ENCODE results near the gene SPSB4. TPM values are rescaled to one million over a fixed set of nuclear protein-coding genes. Genes with fewer than 3 reads are reported as not detected.

The SPSB4 gene
- total RNA-seq, 1 donor from 2014 or later, result 0.58 TPM

GRCh38 chr3:141081141-141081795 lies 30.1 kb downstream of the SPSB4 start:
- no peak for TF ChIP-seq CTCF (conservative IDR thresholded peaks at IDR 0.05; ENCODE audit: low read depth, low read length)
- H3K4me3 ChIP-seq (ENCODE audit: low read depth, low read length), result no peak overlapping the region
- DNase-seq (ENCODE audit: low read depth), result no peak

- H3K4me3 ChIP-seq (ENCODE audit: low read depth, low read length), result no peak overlapping the region
- no peak for TF ChIP-seq CTCF (conservative IDR thresholded peaks at IDR 0.05; ENCODE audit: low read depth, low read length)
- DNase-seq (ENCODE audit: low read depth), result no peak
These were observed 30.9 kb downstream of the SPSB4 start for GRCh38 chr3:141082064-141082463.

GRCh38 chr3:141083226-141083625 lies 32.1 kb downstream of the SPSB4 start:
- DNase-seq (ENCODE audit: low read depth), result no peak
- H3K4me3 ChIP-seq (ENCODE audit: low read depth, low read length), result no peak overlapping the region
- TF ChIP-seq CTCF (conservative IDR thresholded peaks at IDR 0.05; ENCODE audit: low read depth, low read length), result no peak

- TF ChIP-seq CTCF (conservative IDR thresholded peaks at IDR 0.05; ENCODE audit: low read depth, low read length), result no peak
- DNase-seq (ENCODE audit: low read depth), result no peak
- H3K4me3 ChIP-seq (ENCODE audit: low read depth, low read length), result no peak overlapping the region
These were observed 32.9 kb downstream of the SPSB4 start for GRCh38 chr3:141083836-141084649.

GRCh38 chr3:141085343-141086070 lies 34.4 kb downstream of the SPSB4 start:
- no peak for TF ChIP-seq CTCF (conservative IDR thresholded peaks at IDR 0.05; ENCODE audit: low read depth, low read length)
- no peak for DNase-seq (ENCODE audit: low read depth)
- H3K4me3 ChIP-seq (ENCODE audit: low read depth, low read length), result no peak overlapping the region

GRCh38 chr3:141086188-141086587 lies 35.0 kb downstream of the SPSB4 start:
- TF ChIP-seq CTCF (conservative IDR thresholded peaks at IDR 0.05; ENCODE audit: low read depth, low read length), result no peak
- H3K4me3 ChIP-seq (ENCODE audit: low read depth, low read length), result no peak overlapping the region
- DNase-seq (ENCODE audit: low read depth), result no peak

Measured in epithelial cell of proximal tubule (primary cell).